Activated CD8-positive, alpha-beta T cell treated with anti-CD3 and anti-CD28 coated beads for 36 hours (primary cell): ENCODE results near the gene KRT2. TPM values are rescaled to one million over a fixed set of nuclear protein-coding genes. Genes with fewer than 3 reads are reported as not detected.

Experiments
- ATAC-seq: fragments of 200-7000 bp; cut with Tn5 transposase; one replicate; pipeline ENCODE4 v1.10.0; 2021; ENCODE audit warnings: mild to moderate bottlenecking, moderate library complexity
- CTCF ChIA-PET: fragments of 350-600 bp; sonication (Branson Sonifier 250); formaldehyde crosslinking; loops from one replicate; lab custom pipeline; 2021; ENCODE audit warnings: antibody characterized with exemption; lab: Charles Lee
- POLR2A ChIA-PET: fragments of 350-600 bp; sonication (Branson Sonifier 250); formaldehyde crosslinking; loops from one replicate; lab custom pipeline; 2021; ENCODE audit warnings: antibody characterized with exemption; lab: Charles Lee
- DNase-seq: peaks from one replicate; pipeline ENCODE4 v3.0.0-alpha.2; 2020
- H3K27ac Mint-ChIP-seq: one replicate; pipeline ENCODE4 v1.8.0; 2021; ENCODE audit warnings: mild to moderate bottlenecking, mixed read lengths
- H3K27me3 Mint-ChIP-seq: one replicate; pipeline ENCODE4 v1.8.0; 2021; ENCODE audit warnings: mixed read lengths
- H3K36me3 Mint-ChIP-seq: one replicate; pipeline ENCODE4 v1.8.0; 2021; ENCODE audit warnings: low read depth, mixed read lengths
- H3K4me1 Mint-ChIP-seq: one replicate; pipeline ENCODE4 v1.8.0; 2021; ENCODE audit warnings: low read depth, mixed read lengths
- H3K4me3 Mint-ChIP-seq: one replicate; pipeline ENCODE4 v1.8.0; 2021; ENCODE audit warnings: mild to moderate bottlenecking, moderate library complexity, mixed read lengths
- H3K9me3 Mint-ChIP-seq: one replicate; pipeline ENCODE4 v1.8.0; 2021; ENCODE audit warnings: mixed read lengths
- intact Hi-C: fragments of 100-400 bp; cut with micrococcal nuclease; formaldehyde crosslinking; loops from one replicate; pipeline ENCODE4 v1.10.0; 2022
- total RNA-seq, 2 experiments: library from RNA; stranded (reverse); gene quantifications; one replicate each; pipeline ENCODE4 v1.2.3, GENCODE V29; 2021
- TF ChIP-seq, protein P1 (sequence below): fragments of 200-600 bp; IDR thresholded peaks from one replicate; pipeline ENCODE4 v1.8.0; 2022; ENCODE audit warnings: antibody characterized with exemption, mild to moderate bottlenecking

KRT2 gene
- total RNA-seq, 2 experiments from 2014 or later, result not detected

DNA sequence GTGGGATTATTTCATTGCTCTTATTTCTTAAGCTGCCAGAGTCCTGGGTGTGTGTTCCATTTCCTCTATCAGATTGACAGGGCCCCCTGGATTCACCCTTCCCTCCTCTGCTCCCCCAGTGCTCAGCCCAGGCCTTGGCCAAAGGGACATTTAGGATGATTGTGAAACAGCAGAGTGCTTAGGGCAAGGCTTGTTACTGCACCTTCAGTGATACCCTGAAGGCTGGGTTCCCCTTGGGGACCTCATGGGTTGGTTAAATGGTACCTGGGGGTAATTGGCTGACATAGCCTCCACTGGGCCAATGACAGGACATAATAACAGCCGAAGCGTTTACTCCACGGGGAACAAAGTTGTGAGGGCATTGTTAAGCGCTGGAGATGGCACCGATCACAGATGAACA is 49.5 kb downstream of the KRT2 start:
- Mint-ChIP-seq H3K4me1 (peaks cover 45% of the 10 kb centered on the region), H3K4me3 (no peak overlapping the region), H3K9me3 (no peaks in the 10 kb centered on the region), H3K27ac (no peak overlapping the region), H3K36me3 (no peaks in the 10 kb centered on the region), H3K27me3 (peaks cover 2% of the 10 kb centered on the region)
- ChIA-PET CTCF (interaction anchor here (0.9 kb wide), 1 partner anchor 277 kb away, joined by 4 read pairs; no protein-coding TSS in a partner anchor), POLR2A (no interaction called here)
- DNase-seq, result no peak
- ATAC-seq, result no peak
- TF ChIP-seq, protein P1, sequence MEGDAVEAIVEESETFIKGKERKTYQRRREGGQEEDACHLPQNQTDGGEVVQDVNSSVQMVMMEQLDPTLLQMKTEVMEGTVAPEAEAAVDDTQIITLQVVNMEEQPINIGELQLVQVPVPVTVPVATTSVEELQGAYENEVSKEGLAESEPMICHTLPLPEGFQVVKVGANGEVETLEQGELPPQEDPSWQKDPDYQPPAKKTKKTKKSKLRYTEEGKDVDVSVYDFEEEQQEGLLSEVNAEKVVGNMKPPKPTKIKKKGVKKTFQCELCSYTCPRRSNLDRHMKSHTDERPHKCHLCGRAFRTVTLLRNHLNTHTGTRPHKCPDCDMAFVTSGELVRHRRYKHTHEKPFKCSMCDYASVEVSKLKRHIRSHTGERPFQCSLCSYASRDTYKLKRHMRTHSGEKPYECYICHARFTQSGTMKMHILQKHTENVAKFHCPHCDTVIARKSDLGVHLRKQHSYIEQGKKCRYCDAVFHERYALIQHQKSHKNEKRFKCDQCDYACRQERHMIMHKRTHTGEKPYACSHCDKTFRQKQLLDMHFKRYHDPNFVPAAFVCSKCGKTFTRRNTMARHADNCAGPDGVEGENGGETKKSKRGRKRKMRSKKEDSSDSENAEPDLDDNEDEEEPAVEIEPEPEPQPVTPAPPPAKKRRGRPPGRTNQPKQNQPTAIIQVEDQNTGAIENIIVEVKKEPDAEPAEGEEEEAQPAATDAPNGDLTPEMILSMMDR, result no peak
- intact Hi-C loops, result no loop called here

DNA sequence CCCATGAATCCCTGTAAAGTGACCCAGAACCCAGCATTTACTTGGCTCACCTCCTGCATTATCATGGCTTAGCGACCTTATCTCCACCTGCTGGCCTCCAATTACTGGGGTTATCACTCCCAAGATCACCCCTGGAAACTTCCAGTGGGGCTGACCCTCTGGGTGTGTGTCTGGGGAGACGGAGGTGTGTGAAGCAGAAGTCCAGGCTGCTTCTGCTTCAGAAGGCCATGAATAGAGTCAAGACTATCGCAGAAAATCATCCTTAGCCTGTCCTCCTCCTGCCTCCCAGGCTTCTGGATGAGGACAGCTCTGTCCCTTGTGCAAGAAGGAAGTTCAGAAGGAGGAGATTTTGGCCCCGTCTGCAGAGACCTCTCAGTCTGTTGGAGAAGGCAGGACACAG is 50.3 kb downstream of the KRT2 start:
- H3K27me3 Mint-ChIP-seq, result peaks cover 2% of the 10 kb centered on the region
- CTCF ChIA-PET, result interaction anchor here (0.9 kb wide), 1 partner anchor 278 kb away, joined by 4 read pairs; no protein-coding TSS in a partner anchor
- no peaks in the 10 kb centered on the region for H3K9me3 Mint-ChIP-seq
- H3K4me1 Mint-ChIP-seq, result peaks cover 37% of the 10 kb centered on the region
- no peak overlapping the region for H3K27ac Mint-ChIP-seq
- no peaks in the 10 kb centered on the region for H3K36me3 Mint-ChIP-seq
- ATAC-seq, result no peak
- POLR2A ChIA-PET, result interaction anchor here (0.6 kb wide), 1 partner anchor 53 kb away, joined by 4 read pairs; no protein-coding TSS in a partner anchor
- no peak for DNase-seq
- H3K4me3 Mint-ChIP-seq, result no peak overlapping the region
- TF ChIP-seq, protein P1, result no peak
- intact Hi-C loops, result no loop called here

DNA sequence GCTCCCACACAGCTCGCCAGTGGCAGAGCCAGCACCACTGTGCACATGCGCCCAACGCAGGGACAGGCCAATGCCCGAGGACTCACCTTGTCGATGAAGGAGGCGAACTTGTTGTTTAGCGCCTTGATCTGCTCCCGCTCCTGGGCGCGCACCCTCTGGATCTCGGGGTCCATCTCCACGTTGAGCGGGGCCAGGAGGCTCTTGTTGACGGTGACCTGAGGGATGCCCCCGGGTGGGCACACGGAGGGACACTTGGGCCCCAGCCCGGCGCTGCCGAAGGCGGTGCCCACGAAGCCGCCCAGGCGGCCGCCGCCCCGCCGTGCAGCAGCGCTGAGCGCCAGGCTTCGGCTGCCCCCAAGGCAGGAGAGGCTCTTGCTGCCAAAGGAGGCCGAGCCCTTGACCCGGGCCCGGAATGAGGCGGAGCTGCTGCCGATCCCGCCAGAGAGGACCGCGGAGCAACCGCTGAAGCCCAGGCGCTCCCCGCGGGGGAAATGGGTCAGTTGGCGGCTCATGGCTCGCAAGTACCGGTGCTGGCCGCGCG is 51.0 kb downstream of the KRT2 start, which contains the start of gene KRT72:
Gene KRT72, minus strand, starts transcription at position 523 of the 541 bp plus-strand sequence. Its CDS starts 11 bp downstream, at position 512.
- H3K27ac Mint-ChIP-seq, result no peak within 1 kb of the TSS

DNA sequence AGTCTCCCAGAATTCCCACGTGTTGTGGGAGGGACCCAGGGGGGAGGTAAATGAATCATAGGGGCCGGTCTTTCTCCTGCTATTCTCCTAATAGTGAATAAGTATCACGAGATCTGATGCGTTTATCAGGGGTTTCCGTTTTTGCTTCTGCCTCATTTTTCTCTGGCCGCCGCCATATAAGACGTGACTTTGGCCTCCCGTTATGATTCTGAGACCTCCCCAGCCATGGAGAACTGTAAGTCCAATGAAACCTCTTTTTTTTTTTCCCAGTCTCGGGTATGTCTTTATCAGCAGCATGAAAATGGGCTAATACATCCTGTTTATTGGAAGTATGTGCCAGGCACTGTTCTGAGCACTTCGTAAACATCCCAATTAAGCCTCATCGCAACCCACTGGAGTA is 51.5 kb downstream of the KRT2 start:
- CTCF ChIA-PET, result no interaction called here

More for the DNA sequence above, 51.0 kb downstream of the KRT2 start, which contains the start of gene KRT72:
- ChIA-PET POLR2A (interaction anchor here (0.6 kb wide), 1 partner anchor 54 kb away, joined by 4 read pairs; no protein-coding TSS in a partner anchor), CTCF (no interaction called here)
- ATAC-seq, result no peak
- intact Hi-C loops, result no loop called here
- Mint-ChIP-seq H3K36me3 (no peaks in the 10 kb centered on the region), H3K4me3 (no peak within 1 kb of the TSS), H3K4me1 (peaks cover 36% of the 10 kb centered on the region), H3K9me3 (no peaks in the 10 kb centered on the region), H3K27me3 (peaks cover 2% of the 10 kb centered on the region)
- TF ChIP-seq, protein P1, result no peak
- no peak for DNase-seq

DNA sequence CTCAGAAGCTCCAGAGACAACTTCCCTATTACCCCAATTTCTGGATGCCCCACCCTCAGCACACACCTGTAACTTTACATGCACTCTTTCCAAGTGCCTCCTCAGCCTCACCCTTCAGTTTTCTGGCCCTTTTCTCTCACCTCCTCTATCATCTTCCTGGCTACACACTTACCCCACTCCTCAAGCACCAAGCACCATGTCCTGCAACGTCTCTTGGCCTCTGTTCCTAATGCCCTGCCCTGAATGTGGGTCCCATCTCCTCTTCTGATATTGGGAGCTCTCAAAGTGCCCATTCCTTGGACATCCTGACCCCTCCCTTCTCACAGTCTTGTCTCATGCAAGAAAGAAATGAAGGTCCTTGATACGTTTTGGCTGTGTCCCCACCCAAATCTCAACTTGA is 51.9 kb downstream of the KRT2 start:
- ATAC-seq (no peak), DNase-seq (no peak)
- Mint-ChIP-seq H3K9me3 (no peaks in the 10 kb centered on the region), H3K4me1 (peaks cover 28% of the 10 kb centered on the region), H3K36me3 (no peaks in the 10 kb centered on the region), H3K27me3 (peaks cover 2% of the 10 kb centered on the region), H3K4me3 (no peak overlapping the region), H3K27ac (no peak overlapping the region)
- CTCF ChIA-PET, result no interaction called here
- TF ChIP-seq, protein P1, result no peak
- POLR2A ChIA-PET, result no interaction called here
- intact Hi-C loops, result no loop called here

More for the DNA sequence above, 51.5 kb downstream of the KRT2 start:
- no peaks in the 10 kb centered on the region for H3K9me3 Mint-ChIP-seq
- DNase-seq (no peak), ATAC-seq (no peak)
- POLR2A ChIA-PET, result no interaction called here
- peaks cover 30% of the 10 kb centered on the region for H3K4me1 Mint-ChIP-seq
- no peaks in the 10 kb centered on the region for H3K36me3 Mint-ChIP-seq
- intact Hi-C loops, result no loop called here
- H3K27ac Mint-ChIP-seq, result no peak overlapping the region
- TF ChIP-seq, protein P1, result no peak
- no peak overlapping the region for H3K4me3 Mint-ChIP-seq
- H3K27me3 Mint-ChIP-seq, result peaks cover 2% of the 10 kb centered on the region
